Uterus (tissue), 4 donors: ENCODE results near the gene PXT1. TPM values are rescaled to one million over a fixed set of nuclear protein-coding genes. Genes with fewer than 3 reads are reported as not detected.
A peak's percentile ranks its signal among the peaks of the same experiment; 100 is the strongest.

ENCODE experiments used
- DNase-seq, 2 donors: peaks; one replicate each; pipeline ENCODE4 v3.0.0-alpha.2; 2019 to 2020
- H3K27ac ChIP-seq, 2 donors: fragments of 200-600 bp; sonication (generic); 1 replicate in 1 of 2; 2 replicates in 1 of 2; pipeline ENCODE4 v1.5.1; 2016 to 2018
- H3K27me3 ChIP-seq, 2 donors: fragments of 200-600 bp; sonication (generic); one replicate each; pipeline ENCODE4 v1.5.1; 2018 to 2019; ENCODE audit warnings: control low read depth in 1 of 2
- H3K36me3 ChIP-seq, 2 donors: fragments of 200-600 bp; sonication (generic); one replicate each; pipeline ENCODE4 v1.5.1; 2019; ENCODE audit warnings: control low read depth in 1 of 2
- H3K4me1 ChIP-seq, 2 donors: fragments of 200-600 bp; sonication (generic); one replicate each; pipeline ENCODE4 v1.5.1; 2018 to 2019; ENCODE audit warnings: control low read depth in 1 of 2
- H3K4me3 ChIP-seq, 2 donors: fragments of 200-600 bp; sonication (generic); 1 replicate in 1 of 2; 2 replicates in 1 of 2; pipeline ENCODE4 v1.5.1; 2018 to 2019; ENCODE audit warnings: mild to moderate bottlenecking in 1 of 2
- H3K9me3 ChIP-seq, 2 donors: fragments of 200-600 bp; sonication (generic); one replicate each; pipeline ENCODE4 v1.5.1; 2019; ENCODE audit warnings: control low read depth in 1 of 2
- CTCF ChIP-seq, 4 experiments: fragments of 200-600 bp in 2 of 4; fragments of 450-650 bp in 2 of 4; sonication (generic) in 2 of 4; IDR thresholded peaks; one replicate each; pipeline ENCODE4 v1.5.1; 2016 to 2019; ENCODE audit warnings: antibody characterized with exemption in 4 of 4, mild to moderate bottlenecking in 2 of 4, moderate library complexity in 1 of 4
- POLR2A ChIP-seq, 2 donors: fragments of 450-650 bp; IDR thresholded peaks; one replicate each; pipeline ENCODE4 v1.6.1; 2016; ENCODE audit warnings: antibody characterized with exemption in 2 of 2, mild to moderate bottlenecking in 1 of 2, moderate library complexity in 1 of 2
- intact Hi-C: fragments of 100-400 bp; cut with DNase I; formaldehyde crosslinking; loops from one replicate; pipeline ENCODE4 v1.15.1; 2023; ENCODE audit warnings: low total_unique reads
- small RNA-seq: library from RNA; depleted of rRNA; stranded (forward); fragments of <200 nt; gene quantifications from one replicate; pipeline ENCODE3, GENCODE V24; 2016
- total RNA-seq, 4 donors: library from RNA; depleted of rRNA in 3 of 4; stranded (reverse); fragments of >200 nt in 3 of 4; gene quantifications; one replicate each; pipeline versions ENCODE4 v1.1.0 to v1.2.4, GENCODE V29; 2014 to 2023
- donor health status: DM: yes; HTN: yes; CAD: no.

Gene PXT1
- total RNA-seq, 4 donors from 2014 or later, result not detected

GRCh38 chr6:36343109-36343680 lies 99.5 kb downstream of the PXT1 start:
- H3K9me3 ChIP-seq, result no peaks in the 10 kb centered on the region
- no peak overlapping the region for H3K4me3 ChIP-seq
- H3K27me3 ChIP-seq, result no peaks in the 10 kb centered on the region
- DNase-seq, result no peak
- TF ChIP-seq CTCF (IDR thresholded peaks at IDR 0.05) (no peak), POLR2A (IDR thresholded peaks at IDR 0.05) (no peak)
- no peaks in the 10 kb centered on the region for H3K36me3 ChIP-seq
- no peak overlapping the region for H3K27ac ChIP-seq
- H3K4me1 ChIP-seq, result no peaks in the 10 kb centered on the region
- intact Hi-C loops, result no loop called here

- no peaks in the 10 kb centered on the region for H3K4me1 ChIP-seq
- H3K36me3 ChIP-seq, result no peaks in the 10 kb centered on the region
- H3K27me3 ChIP-seq, result no peaks in the 10 kb centered on the region
- no peak for TF ChIP-seq POLR2A (IDR thresholded peaks at IDR 0.05)
- peak; percentile 89 to 97 (median 92) for TF ChIP-seq CTCF (IDR thresholded peaks at IDR 0.05)
- H3K9me3 ChIP-seq, result no peaks in the 10 kb centered on the region
- intact Hi-C loops, result no loop called here
- H3K4me3 ChIP-seq, result no peak overlapping the region
- H3K27ac ChIP-seq, result no peak overlapping the region
- peak; percentile 75 to 78 for DNase-seq
Observed at GRCh38 chr6:36340618-36341454, 101.8 kb downstream of the PXT1 start.

Small RNAs within 50 kb of the gene (small RNA-seq; reads per million reads assigned to genes)
- gene RN7SL502P, result not detected

Other genes with a start within 250 kb of the PXT1 start
- 10 to 100 TPM in 3 of 4 donors, 1 to 10 TPM in 1; 8.5 to 44.5 (median 27.3) TPM for gene BRPF3, start 246.1 kb downstream of the PXT1 start, total RNA-seq
- gene PNPLA1, start 172.8 kb downstream of the PXT1 start, total RNA-seq, result not detected
- gene BNIP5, start 106.0 kb downstream of the PXT1 start, total RNA-seq, result not detected
- gene ETV7, start 55.2 kb downstream of the PXT1 start, total RNA-seq, result 1 to 10 TPM in 1 of 4 donors, not detected in 3; 1.3 TPM
- 100 to 1,000 TPM in 1 of 4 donors, 10 to 100 TPM in 3; 31.0 to 130 (median 46.4) TPM for gene KCTD20, start 146 bp upstream of the PXT1 start, total RNA-seq
- gene STK38, start 104.6 kb upstream of the PXT1 start, total RNA-seq, result 10 to 100 TPM; 10.6 to 30.0 (median 20.5) TPM
- gene SRSF3, start 151.5 kb upstream of the PXT1 start, total RNA-seq, result 100 to 1,000 TPM in 3 of 4 donors, 10 to 100 TPM in 1; 98.8 to 239 (median 179) TPM
- 100 to 1,000 TPM in 1 of 4 donors, 10 to 100 TPM in 2, 1 to 10 TPM in 1; 8.8 to 119 (median 75.8) TPM for gene CDKN1A, start 235.9 kb upstream of the PXT1 start, total RNA-seq